Measurements from ENCODE around the gene NOS1AP. TPM values are rescaled to one million over a fixed set of nuclear protein-coding genes. Genes with fewer than 3 reads are reported as not detected.
A peak's percentile ranks its signal among the peaks of the same experiment; 100 is the strongest.

Gene NOS1AP
- total RNA-seq, 1 experiment from 2014 or later = 2.4 TPM

- no TSS peak for BruUV-seq (replicated peaks)
- H3K4me1 Mint-ChIP-seq (ENCODE audit: insufficient read depth, unreplicated experiment) = peaks cover 12% of the 10 kb centered on the region
- CTCF ChIA-PET = interaction anchor here (0.5 to 2.0 kb wide), 6 partner anchors 8 to 317 kb away, joined by 3 to 8 read pairs (median 4); no protein-coding TSS in a partner anchor
- POLR2A ChIA-PET = interaction anchor here (0.8 kb wide), 1 partner anchor 199 kb away, joined by 3 read pairs; no protein-coding TSS in a partner anchor
- intact Hi-C loops (cut with micrococcal nuclease) = no loop called here
- no peak overlapping the region for H3K4me3 Mint-ChIP-seq (ENCODE audit: unreplicated experiment)
- no peak for DNase-seq (ENCODE audit: unreplicated experiment)
- H3K9me3 Mint-ChIP-seq (ENCODE audit: unreplicated experiment) = peaks cover 8% of the 10 kb centered on the region
- H3K27me3 Mint-ChIP-seq (ENCODE audit: insufficient read depth, unreplicated experiment) = no peaks in the 10 kb centered on the region
- no peak overlapping the region for H3K27ac Mint-ChIP-seq (ENCODE audit: low read depth, unreplicated experiment)
- TF ChIP-seq CTCF (IDR thresholded peaks at IDR 0.05; ENCODE audit: unreplicated experiment) = no peak
- no peaks in the 10 kb centered on the region for H3K36me3 Mint-ChIP-seq (ENCODE audit: insufficient read depth, unreplicated experiment)
These were observed 3.2 kb downstream of the NOS1AP start for GRCh38 chr1:162072740-162073139.

- peak; percentile 43 for DNase-seq (ENCODE audit: unreplicated experiment)
- H3K27me3 Mint-ChIP-seq (ENCODE audit: insufficient read depth, unreplicated experiment) = no peaks in the 10 kb centered on the region
- ChIA-PET CTCF (interaction anchor here (0.6 to 2.0 kb wide), 4 partner anchors 11 to 205 kb away, joined by 3 to 8 read pairs (median 3); no protein-coding TSS in a partner anchor), POLR2A (interaction anchor here (0.6 to 1.1 kb wide), 2 partner anchors 19 to 21 kb away, joined by 3 read pairs; no protein-coding TSS in a partner anchor)
- BruUV-seq (replicated peaks) = no TSS peak
- no peak for TF ChIP-seq CTCF (IDR thresholded peaks at IDR 0.05; ENCODE audit: unreplicated experiment)
- no peaks in the 10 kb centered on the region for H3K36me3 Mint-ChIP-seq (ENCODE audit: insufficient read depth, unreplicated experiment)
- intact Hi-C loops (cut with micrococcal nuclease) = no loop called here
- no peak overlapping the region for H3K4me3 Mint-ChIP-seq (ENCODE audit: unreplicated experiment)
- no peak overlapping the region for H3K27ac Mint-ChIP-seq (ENCODE audit: low read depth, unreplicated experiment)
- peaks cover 12% of the 10 kb centered on the region for H3K4me1 Mint-ChIP-seq (ENCODE audit: insufficient read depth, unreplicated experiment)
- peaks cover 8% of the 10 kb centered on the region for H3K9me3 Mint-ChIP-seq (ENCODE audit: unreplicated experiment)
These were observed 5.0 kb downstream of the NOS1AP start for GRCh38 chr1:162074276-162075005.

GRCh38 chr1:162075862-162076261 is 6.4 kb downstream of the NOS1AP start:
- Mint-ChIP-seq H3K9me3 (ENCODE audit: unreplicated experiment) (peaks cover 8% of the 10 kb centered on the region), H3K27me3 (ENCODE audit: insufficient read depth, unreplicated experiment) (no peaks in the 10 kb centered on the region), H3K36me3 (ENCODE audit: insufficient read depth, unreplicated experiment) (no peaks in the 10 kb centered on the region), H3K27ac (ENCODE audit: low read depth, unreplicated experiment) (no peak overlapping the region), H3K4me1 (ENCODE audit: insufficient read depth, unreplicated experiment) (peaks cover 10% of the 10 kb centered on the region), H3K4me3 (ENCODE audit: unreplicated experiment) (no peak overlapping the region)
- intact Hi-C loops (cut with micrococcal nuclease) = no loop called here
- ChIA-PET POLR2A (no interaction called here), CTCF (interaction anchor here (0.5 to 0.9 kb wide), 5 partner anchors 9 to 88 kb away, joined by 3 to 4 read pairs (median 3); no protein-coding TSS in a partner anchor)
- BruUV-seq (replicated peaks) = no TSS peak
- DNase-seq (ENCODE audit: unreplicated experiment) = no peak
- TF ChIP-seq CTCF (IDR thresholded peaks at IDR 0.05; ENCODE audit: unreplicated experiment) = no peak

GRCh38 chr1:162077648-162078299 is 8.3 kb downstream of the NOS1AP start:
- H3K27ac Mint-ChIP-seq (ENCODE audit: low read depth, unreplicated experiment) = no peak overlapping the region
- no TSS peak for BruUV-seq (replicated peaks)
- H3K36me3 Mint-ChIP-seq (ENCODE audit: insufficient read depth, unreplicated experiment) = no peaks in the 10 kb centered on the region
- peaks cover 5% of the 10 kb centered on the region for H3K4me1 Mint-ChIP-seq (ENCODE audit: insufficient read depth, unreplicated experiment)
- H3K27me3 Mint-ChIP-seq (ENCODE audit: insufficient read depth, unreplicated experiment) = no peaks in the 10 kb centered on the region
- intact Hi-C loops (cut with micrococcal nuclease) = no loop called here
- no peak for DNase-seq (ENCODE audit: unreplicated experiment)
- ChIA-PET POLR2A (no interaction called here), CTCF (interaction anchor here (0.7 kb wide), 1 partner anchor 229 kb away, joined by 3 read pairs; no protein-coding TSS in a partner anchor)
- H3K4me3 Mint-ChIP-seq (ENCODE audit: unreplicated experiment) = no peak overlapping the region
- H3K9me3 Mint-ChIP-seq (ENCODE audit: unreplicated experiment) = peaks cover 8% of the 10 kb centered on the region
- no peak for TF ChIP-seq CTCF (IDR thresholded peaks at IDR 0.05; ENCODE audit: unreplicated experiment)
